ENCODE measurements around the gene DMRTB1. TPM values are rescaled to one million over a fixed set of nuclear protein-coding genes. Genes with fewer than 3 reads are reported as not detected.
"Not testable (repeated sequence)": the region's sequence is repeated elsewhere in the genome, so short reads cannot be mapped to it uniquely, and the experiment has no call there.

The DMRTB1 gene
- total RNA-seq, 1 donor from 2014 or later: not detected

DNA sequence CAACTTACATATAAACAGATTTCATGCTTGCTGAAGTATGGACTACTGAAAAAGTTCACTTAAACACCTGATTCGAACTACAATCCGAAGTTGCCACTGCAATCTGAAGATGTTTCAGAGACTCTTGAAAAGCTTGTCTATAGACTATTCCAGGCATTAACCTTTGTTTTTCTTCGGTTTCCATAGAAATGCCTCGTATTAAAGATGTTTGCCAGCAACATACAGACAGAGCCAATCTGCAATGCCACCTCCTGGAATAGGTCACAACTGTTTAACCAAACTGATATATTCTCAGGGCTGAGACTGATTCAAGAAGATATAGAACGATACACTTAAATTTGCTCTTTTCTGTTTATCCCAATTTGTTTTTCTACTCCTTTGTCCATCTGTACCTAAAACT, 28.9 kb upstream of the DMRTB1 start:
- DNase-seq (ENCODE audit: low spot score): no peak
- H3K4me1 Mint-ChIP-seq (ENCODE audit: low read depth): no peaks in the 10 kb centered on the region
- H3K9me3 Mint-ChIP-seq (ENCODE audit: low read depth): no peaks in the 10 kb centered on the region
- no peak overlapping the region for H3K27ac Mint-ChIP-seq (ENCODE audit: unreplicated experiment)
- H3K36me3 Mint-ChIP-seq (ENCODE audit: low read depth): peaks cover 4% of the 10 kb centered on the region
- no peak overlapping the region for H3K4me3 Mint-ChIP-seq (ENCODE audit: unreplicated experiment)
- H3K27me3 Mint-ChIP-seq (ENCODE audit: low read depth): peaks cover 23% of the 10 kb centered on the region
- TF ChIP-seq, protein P1, sequence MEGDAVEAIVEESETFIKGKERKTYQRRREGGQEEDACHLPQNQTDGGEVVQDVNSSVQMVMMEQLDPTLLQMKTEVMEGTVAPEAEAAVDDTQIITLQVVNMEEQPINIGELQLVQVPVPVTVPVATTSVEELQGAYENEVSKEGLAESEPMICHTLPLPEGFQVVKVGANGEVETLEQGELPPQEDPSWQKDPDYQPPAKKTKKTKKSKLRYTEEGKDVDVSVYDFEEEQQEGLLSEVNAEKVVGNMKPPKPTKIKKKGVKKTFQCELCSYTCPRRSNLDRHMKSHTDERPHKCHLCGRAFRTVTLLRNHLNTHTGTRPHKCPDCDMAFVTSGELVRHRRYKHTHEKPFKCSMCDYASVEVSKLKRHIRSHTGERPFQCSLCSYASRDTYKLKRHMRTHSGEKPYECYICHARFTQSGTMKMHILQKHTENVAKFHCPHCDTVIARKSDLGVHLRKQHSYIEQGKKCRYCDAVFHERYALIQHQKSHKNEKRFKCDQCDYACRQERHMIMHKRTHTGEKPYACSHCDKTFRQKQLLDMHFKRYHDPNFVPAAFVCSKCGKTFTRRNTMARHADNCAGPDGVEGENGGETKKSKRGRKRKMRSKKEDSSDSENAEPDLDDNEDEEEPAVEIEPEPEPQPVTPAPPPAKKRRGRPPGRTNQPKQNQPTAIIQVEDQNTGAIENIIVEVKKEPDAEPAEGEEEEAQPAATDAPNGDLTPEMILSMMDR (IDR thresholded peaks at IDR 0.05): peak; percentile 39

DNA sequence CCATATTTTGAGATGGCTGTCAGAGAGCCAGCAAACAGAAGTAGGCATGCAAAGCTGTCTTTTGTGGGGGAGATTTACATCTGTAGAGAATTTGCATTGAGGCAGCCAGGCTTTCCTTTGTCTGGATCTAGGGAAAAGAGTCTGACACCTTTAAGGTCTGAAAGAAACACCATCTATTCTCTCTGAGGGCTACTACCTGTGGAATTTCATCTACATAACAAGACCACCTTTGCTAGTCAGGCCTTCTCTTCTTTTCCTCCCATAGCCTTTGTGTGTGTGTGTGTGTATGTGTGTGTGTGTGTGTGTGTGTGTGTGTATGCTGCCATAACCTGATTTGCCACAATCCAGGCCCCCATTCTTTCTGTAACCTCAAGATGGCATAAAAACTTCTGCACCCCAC, 28.4 kb upstream of the DMRTB1 start:
- Mint-ChIP-seq H3K36me3 (ENCODE audit: low read depth) (peaks cover 4% of the 10 kb centered on the region), H3K9me3 (ENCODE audit: low read depth) (no peaks in the 10 kb centered on the region), H3K27ac (ENCODE audit: unreplicated experiment) (no peak overlapping the region), H3K27me3 (ENCODE audit: low read depth) (peaks cover 20% of the 10 kb centered on the region), H3K4me3 (ENCODE audit: unreplicated experiment) (no peak overlapping the region), H3K4me1 (ENCODE audit: low read depth) (no peaks in the 10 kb centered on the region)
- TF ChIP-seq, protein P1 (IDR thresholded peaks at IDR 0.05): no peak
- no peak for DNase-seq (ENCODE audit: low spot score)

DNA sequence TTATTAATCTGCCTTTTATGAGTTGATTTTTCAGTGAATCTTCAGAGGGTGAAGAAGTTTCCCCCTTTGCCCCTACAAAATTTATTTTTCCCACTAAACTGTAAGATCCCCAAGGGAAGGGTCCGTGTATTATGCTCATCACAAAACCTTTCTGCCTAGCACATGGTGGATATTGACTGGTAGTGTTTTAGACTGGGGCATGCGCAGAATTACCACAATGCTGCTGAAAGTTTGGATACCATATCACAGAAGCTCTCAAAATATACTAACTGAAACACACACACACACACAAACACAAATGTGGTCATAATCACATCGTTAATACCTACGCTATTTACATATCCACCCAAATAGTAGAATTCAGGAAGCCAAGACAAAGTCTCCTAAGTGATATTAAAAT, 28.0 kb upstream of the DMRTB1 start:
- no peaks in the 10 kb centered on the region for H3K4me1 Mint-ChIP-seq (ENCODE audit: low read depth)
- H3K36me3 Mint-ChIP-seq (ENCODE audit: low read depth): peaks cover 4% of the 10 kb centered on the region
- no peak overlapping the region for H3K4me3 Mint-ChIP-seq (ENCODE audit: unreplicated experiment)
- TF ChIP-seq, protein P1 (IDR thresholded peaks at IDR 0.05): no peak
- no peak for DNase-seq (ENCODE audit: low spot score)
- H3K27me3 Mint-ChIP-seq (ENCODE audit: low read depth): peaks cover 23% of the 10 kb centered on the region
- no peaks in the 10 kb centered on the region for H3K9me3 Mint-ChIP-seq (ENCODE audit: low read depth)
- no peak overlapping the region for H3K27ac Mint-ChIP-seq (ENCODE audit: unreplicated experiment)

DNA sequence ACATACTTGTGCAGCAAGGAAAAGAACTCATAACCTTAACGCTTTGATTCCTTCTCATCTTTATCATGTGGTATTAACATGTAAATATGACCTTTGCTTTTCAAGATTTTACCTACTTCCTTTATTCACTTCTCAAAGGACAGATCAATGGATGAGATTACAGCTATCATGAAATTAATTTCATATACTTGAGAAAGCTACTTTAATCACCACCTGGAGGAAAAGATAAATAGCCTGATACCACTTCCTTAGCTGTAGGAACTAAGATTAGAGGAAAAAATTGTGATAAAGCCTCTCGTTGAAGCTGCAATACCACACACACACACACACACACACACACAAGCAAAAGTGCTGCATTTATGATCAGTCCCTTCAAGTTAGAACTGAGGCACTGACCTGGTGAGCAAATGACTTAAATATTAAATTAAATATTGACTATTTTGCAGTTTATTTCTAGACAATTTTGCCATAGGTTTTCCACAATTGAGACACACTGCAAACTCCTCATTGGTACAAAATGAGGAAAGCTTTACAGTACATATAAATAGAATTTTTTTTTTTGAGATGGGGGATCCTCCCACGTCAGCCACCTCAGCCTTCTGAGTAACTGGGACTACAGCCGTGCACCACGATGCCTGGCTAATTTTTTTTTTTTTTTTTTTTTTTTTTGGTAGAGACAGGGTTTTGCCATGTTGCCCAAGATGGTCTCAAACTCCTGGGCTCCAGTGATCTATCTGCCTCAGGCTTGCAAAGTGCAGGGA, 27.2 kb upstream of the DMRTB1 start:
- DNase-seq (ENCODE audit: low spot score): no peak
- H3K27ac Mint-ChIP-seq (ENCODE audit: unreplicated experiment): no peak overlapping the region

DNA sequence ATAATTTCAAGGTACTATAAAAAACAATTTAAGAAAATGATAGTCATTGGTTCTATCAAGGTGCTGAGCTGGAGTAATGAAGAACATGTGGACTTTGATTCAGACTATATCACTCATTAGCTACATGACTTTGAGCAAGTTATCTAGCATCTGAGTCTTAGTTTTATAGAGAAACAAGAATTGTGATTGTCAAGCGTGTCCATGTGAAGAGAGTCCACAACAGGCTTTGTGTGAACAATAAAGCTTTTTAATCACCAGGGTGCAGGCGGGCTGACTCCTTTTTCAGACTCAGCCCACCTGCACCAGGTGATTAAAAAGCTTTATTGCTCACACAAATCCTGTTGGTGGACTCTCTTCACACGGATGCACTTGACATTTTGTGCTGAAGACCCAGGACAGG, 26.6 kb upstream of the DMRTB1 start:
- no peak overlapping the region for H3K4me3 Mint-ChIP-seq (ENCODE audit: unreplicated experiment)
- TF ChIP-seq, protein P1 (IDR thresholded peaks at IDR 0.05): no peak
- DNase-seq (ENCODE audit: low spot score): no peak
- no peaks in the 10 kb centered on the region for H3K9me3 Mint-ChIP-seq (ENCODE audit: low read depth)
- H3K36me3 Mint-ChIP-seq (ENCODE audit: low read depth): peaks cover 4% of the 10 kb centered on the region
- no peaks in the 10 kb centered on the region for H3K4me1 Mint-ChIP-seq (ENCODE audit: low read depth)
- no peak overlapping the region for H3K27ac Mint-ChIP-seq (ENCODE audit: unreplicated experiment)
- peaks cover 21% of the 10 kb centered on the region for H3K27me3 Mint-ChIP-seq (ENCODE audit: low read depth)

More for the DNA sequence above, 27.2 kb upstream of the DMRTB1 start:
- Mint-ChIP-seq H3K4me1 (ENCODE audit: low read depth) (no peaks in the 10 kb centered on the region), H3K9me3 (ENCODE audit: low read depth) (no peaks in the 10 kb centered on the region), H3K4me3 (ENCODE audit: unreplicated experiment) (no peak overlapping the region), H3K36me3 (ENCODE audit: low read depth) (peaks cover 4% of the 10 kb centered on the region), H3K27me3 (ENCODE audit: low read depth) (peaks cover 25% of the 10 kb centered on the region)
- TF ChIP-seq, protein P1 (IDR thresholded peaks at IDR 0.05): no peak

DNA sequence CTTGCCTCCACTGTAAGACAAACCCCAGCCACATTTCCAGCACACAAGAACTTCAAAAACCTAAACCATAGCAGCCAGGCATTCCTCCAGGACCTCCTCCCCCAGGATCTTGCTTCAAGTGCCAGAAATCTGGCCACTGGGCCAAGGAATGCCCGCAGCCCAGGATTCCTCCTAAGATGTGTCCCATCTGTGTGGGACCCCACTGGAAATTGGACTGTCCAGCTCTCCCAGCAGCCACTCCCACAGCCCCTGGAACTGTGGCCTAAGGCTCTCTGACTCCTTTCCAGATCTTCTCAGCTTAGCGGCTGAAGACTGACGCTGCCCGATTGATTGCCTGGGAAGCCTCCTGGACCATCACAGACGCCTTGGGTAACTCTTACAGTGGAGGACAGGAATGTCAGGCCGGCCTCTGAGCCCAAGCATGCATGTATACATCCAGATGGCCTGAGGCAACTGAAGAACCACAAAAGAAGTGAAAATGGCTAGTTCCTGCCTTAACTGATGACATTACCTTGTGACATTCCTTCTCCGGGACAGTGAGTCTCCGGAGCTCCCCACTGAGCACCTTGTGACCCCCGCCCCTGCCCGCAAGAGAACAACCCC, 24.7 kb upstream of the DMRTB1 start:
- peaks cover 21% of the 10 kb centered on the region for H3K27me3 Mint-ChIP-seq (ENCODE audit: low read depth)
- H3K4me1 Mint-ChIP-seq (ENCODE audit: low read depth); H3K27ac Mint-ChIP-seq (ENCODE audit: unreplicated experiment); H3K4me3 Mint-ChIP-seq (ENCODE audit: unreplicated experiment); H3K36me3 Mint-ChIP-seq (ENCODE audit: low read depth); DNase-seq (ENCODE audit: low spot score); H3K9me3 Mint-ChIP-seq (ENCODE audit: low read depth): not testable (repeated sequence)

All from chondrocyte (in vitro differentiated cells).